Large intestine (tissue), 3 donors: Measurements from ENCODE around the gene PLA2G15. TPM values are rescaled to one million over a fixed set of nuclear protein-coding genes. Genes with fewer than 3 reads are reported as not detected.

ENCODE experiments used
- DNase-seq, 2 donors: peaks; one replicate each; pipeline versions ENCODE4 v3.0.0 to v3.0.0-alpha.2; 2013
- H3K27ac ChIP-seq: one replicate; pipeline ENCODE4 v1.5.1; 2013; ENCODE audit warnings: low read length
- H3K27me3 ChIP-seq: 2 replicates; pipeline ENCODE4 v1.6.1; 2013; ENCODE audit warnings: low read length; ENCODE audit not compliant: control insufficient read depth, insufficient read depth
- H3K36me3 ChIP-seq: 2 replicates; pipeline ENCODE4 v1.6.1; 2013; ENCODE audit warnings: low read length; ENCODE audit not compliant: control insufficient read depth, insufficient read depth
- H3K4me1 ChIP-seq: one replicate; pipeline ENCODE4 v1.6.1; 2013; ENCODE audit warnings: low read length; ENCODE audit not compliant: control insufficient read depth, insufficient read depth
- H3K4me3 ChIP-seq: one replicate; pipeline ENCODE4 v1.5.1; 2013; ENCODE audit warnings: low read length
- H3K9me3 ChIP-seq: one replicate; pipeline ENCODE4 v1.6.1; 2013; ENCODE audit warnings: mild to moderate bottlenecking, low read depth, low read length, moderate library complexity; ENCODE audit not compliant: control insufficient read depth
- WGBS: methylation state at CpG from one replicate; pipeline ENCODE4 v1.1.5; 2013; ENCODE audit warnings: low lambda C conversion rate; ENCODE audit not compliant: insufficient coverage; 5-methylcytosine and 5-hydroxymethylcytosine counted together
- polyA plus RNA-seq: library from polyadenylated mRNA; unstranded; fragments of 120-200 nt; gene quantifications from one replicate; pipeline ENCODE4 v1.2.1, GENCODE V29; 2013

Gene PLA2G15
- polyA plus RNA-seq, 1 donor = 18.7 TPM

DNA sequence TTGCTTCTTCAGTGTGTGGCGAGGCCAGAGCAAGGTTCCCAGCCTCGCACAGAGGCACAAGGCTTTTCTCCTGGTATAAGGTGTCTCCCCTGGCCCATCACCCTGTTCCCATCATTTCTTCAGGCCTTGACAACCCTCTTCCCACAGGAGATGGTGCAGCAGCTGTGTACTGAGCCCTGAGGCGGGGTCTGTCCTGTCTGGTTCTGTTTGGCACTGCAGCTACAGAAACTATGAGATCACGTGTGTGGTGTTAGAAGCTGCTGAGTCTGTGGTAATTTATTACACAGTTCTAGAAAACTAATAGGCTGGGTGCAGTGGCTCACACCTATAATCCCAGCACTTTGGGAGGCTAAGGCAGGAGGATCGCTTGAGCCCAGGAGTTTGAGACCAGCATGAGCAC, 7.2 kb downstream of the PLA2G15 start:
- Histone ChIP-seq H3K9me3 (no peaks in the 10 kb centered on the region), H3K36me3 (peaks cover 47% of the 10 kb centered on the region), H3K4me3 (no peak overlapping the region), H3K4me1 (peaks cover 14% of the 10 kb centered on the region), H3K27ac (no peak overlapping the region), H3K27me3 (no peaks in the 10 kb centered on the region)
- WGBS = no CpG with 5 or more reads among the region's 5 CpGs
- DNase-seq = no peak

DNA sequence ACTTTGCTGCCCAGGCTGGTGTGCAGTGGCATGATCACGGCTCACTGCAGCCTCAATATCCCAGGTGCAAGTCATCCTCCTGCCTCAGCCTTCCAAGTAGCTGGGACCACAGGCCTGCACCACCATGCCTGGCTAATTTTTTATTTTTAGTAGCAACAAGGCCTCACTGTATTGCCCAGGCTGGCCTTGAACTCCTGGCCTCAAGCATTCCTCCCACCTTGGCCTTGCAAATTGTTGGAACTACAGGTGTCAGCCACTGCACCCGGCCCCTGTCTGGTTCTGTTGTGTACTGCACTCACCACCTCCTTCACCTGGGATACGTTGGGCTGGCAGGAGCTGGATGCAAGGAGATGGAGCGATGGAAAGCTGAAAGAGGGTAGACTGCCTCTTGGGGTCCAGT, 8.5 kb downstream of the PLA2G15 start:
- WGBS = no CpG with 5 or more reads among the region's 4 CpGs
- Histone ChIP-seq H3K27ac (no peak overlapping the region), H3K27me3 (no peaks in the 10 kb centered on the region), H3K4me3 (no peak overlapping the region), H3K4me1 (peaks cover 22% of the 10 kb centered on the region), H3K36me3 (peaks cover 47% of the 10 kb centered on the region), H3K9me3 (no peaks in the 10 kb centered on the region)
- DNase-seq = no peak

DNA sequence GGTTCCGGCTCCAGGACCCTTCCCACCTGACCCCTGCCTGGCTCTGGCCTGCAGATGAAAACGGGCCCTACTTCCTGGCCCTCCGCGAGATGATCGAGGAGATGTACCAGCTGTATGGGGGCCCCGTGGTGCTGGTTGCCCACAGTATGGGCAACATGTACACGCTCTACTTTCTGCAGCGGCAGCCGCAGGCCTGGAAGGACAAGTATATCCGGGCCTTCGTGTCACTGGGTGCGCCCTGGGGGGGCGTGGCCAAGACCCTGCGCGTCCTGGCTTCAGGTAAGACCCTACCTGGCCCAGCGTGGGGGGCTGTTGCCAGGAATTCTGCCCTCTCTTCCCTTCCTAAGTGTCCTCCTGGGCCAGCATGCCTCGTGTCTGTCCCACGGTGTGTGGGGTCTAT, 10.5 kb downstream of the PLA2G15 start:
- DNase-seq = no peak
- WGBS = no CpG with 5 or more reads among the region's 18 CpGs
- H3K4me1 ChIP-seq = peaks cover 22% of the 10 kb centered on the region
- H3K4me3 ChIP-seq = no peak overlapping the region
- no peaks in the 10 kb centered on the region for H3K27me3 ChIP-seq
- no peak overlapping the region for H3K27ac ChIP-seq
- no peaks in the 10 kb centered on the region for H3K9me3 ChIP-seq
- H3K36me3 ChIP-seq = peaks cover 55% of the 10 kb centered on the region

DNA sequence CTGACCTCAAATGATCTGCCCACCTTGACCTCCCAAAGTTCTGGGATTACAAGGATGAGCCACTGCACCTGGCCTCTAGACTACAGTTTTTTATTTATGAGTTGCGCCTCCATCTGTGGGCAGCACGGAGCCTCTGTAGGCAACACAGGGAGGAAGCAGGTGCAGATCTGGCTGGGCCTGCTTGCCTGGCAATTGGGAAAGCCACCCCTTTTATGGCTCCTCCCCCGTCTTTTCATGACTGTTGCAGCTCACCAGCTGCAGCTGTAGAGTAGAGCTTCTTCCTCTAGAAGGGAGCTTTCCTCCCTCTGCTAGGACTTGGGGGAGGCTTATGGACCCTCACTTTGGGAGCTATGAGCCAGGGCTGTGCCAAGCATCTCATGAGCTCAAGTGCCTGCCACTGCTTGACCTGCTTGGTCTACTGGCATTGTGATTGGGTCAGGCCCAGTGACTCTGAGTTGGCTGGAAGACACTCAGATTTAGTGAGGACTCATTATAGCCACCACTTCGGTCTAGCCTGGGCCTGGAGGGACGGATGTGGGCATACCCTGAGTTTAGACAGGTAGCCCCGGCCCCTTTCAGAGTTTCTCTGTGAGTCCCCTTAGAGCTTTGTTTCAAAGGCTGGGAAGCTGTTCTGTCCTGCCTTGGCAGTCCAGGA, 12.2 kb downstream of the PLA2G15 start:
- Histone ChIP-seq H3K4me1 (peaks cover 22% of the 10 kb centered on the region), H3K27me3 (no peaks in the 10 kb centered on the region), H3K27ac (peak overlapping the region; percentile 98), H3K36me3 (peaks cover 42% of the 10 kb centered on the region), H3K9me3 (no peaks in the 10 kb centered on the region), H3K4me3 (no peak overlapping the region)
- peak in 1 of 2 donors; percentile 47 for DNase-seq
- WGBS = no CpG with 5 or more reads among the region's 6 CpGs

DNA sequence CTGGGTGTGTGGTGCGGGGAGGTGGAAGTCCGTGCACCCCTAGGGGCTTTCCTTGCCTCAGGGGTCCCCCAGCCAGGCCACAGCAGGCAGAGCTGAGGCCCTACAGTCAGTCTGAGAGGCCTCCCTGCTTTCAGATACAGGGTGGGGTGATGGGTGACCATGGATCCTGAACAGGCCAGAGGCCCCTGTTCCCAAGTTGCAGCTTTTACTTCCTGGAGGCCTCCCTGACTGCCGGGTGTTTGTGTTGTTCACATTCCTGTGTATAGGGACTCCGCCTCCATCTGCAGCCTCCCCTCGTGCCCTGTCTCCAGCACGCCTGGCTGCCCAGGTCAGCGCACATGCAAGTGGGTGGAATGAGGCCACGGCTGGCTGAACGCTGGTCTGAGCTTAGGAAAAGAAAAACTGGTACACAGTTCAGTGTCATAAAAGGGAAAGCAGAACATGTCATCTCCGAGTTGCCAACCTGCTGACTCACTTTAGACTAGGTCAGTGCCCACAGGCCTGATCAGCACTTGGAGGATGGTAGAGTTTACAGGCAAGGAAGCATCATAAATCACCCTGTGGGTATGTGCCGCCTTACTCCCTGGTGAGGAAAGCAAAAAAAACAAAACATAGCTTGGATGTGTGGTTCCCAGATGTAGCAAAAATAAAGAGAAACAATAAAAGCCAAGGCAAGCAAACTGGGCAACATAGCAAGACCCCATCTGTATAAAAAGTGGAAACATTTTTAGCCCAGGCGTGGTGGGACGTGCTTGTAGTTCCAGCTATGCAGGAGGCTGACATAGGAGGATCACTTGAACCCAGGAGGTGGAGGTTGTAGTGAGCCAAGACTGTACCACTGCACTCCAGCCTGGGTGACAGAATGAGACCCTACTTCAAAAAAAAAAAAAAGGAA, 13.0 kb downstream of the PLA2G15 start:
- Histone ChIP-seq H3K27ac (peak overlapping the region; percentile 98), H3K4me1 (peaks cover 22% of the 10 kb centered on the region), H3K9me3 (no peaks in the 10 kb centered on the region), H3K27me3 (no peaks in the 10 kb centered on the region), H3K36me3 (peaks cover 41% of the 10 kb centered on the region), H3K4me3 (no peak overlapping the region)
- WGBS = 100% methylated on average over 1 of the region's 13 CpGs
- peak; percentile 96 to 97 for DNase-seq

DNA sequence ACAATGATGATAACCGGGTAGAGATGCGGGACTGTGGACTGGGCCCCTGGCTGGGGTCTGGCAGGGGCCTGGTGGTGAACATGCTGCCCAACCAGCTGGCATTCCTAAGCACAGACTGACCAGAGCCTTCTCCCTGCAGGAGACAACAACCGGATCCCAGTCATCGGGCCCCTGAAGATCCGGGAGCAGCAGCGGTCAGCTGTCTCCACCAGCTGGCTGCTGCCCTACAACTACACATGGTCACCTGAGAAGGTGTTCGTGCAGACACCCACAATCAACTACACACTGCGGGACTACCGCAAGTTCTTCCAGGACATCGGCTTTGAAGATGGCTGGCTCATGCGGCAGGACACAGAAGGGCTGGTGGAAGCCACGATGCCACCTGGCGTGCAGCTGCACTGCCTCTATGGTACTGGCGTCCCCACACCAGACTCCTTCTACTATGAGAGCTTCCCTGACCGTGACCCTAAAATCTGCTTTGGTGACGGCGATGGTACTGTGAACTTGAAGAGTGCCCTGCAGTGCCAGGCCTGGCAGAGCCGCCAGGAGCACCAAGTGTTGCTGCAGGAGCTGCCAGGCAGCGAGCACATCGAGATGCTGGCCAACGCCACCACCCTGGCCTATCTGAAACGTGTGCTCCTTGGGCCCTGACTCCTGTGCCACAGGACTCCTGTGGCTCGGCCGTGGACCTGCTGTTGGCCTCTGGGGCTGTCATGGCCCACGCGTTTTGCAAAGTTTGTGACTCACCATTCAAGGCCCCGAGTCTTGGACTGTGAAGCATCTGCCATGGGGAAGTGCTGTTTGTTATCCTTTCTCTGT, 14.0 kb downstream of the PLA2G15 start:
- Histone ChIP-seq H3K27me3 (no peaks in the 10 kb centered on the region), H3K4me1 (peaks cover 29% of the 10 kb centered on the region), H3K27ac (no peak overlapping the region), H3K4me3 (no peak overlapping the region), H3K9me3 (no peaks in the 10 kb centered on the region), H3K36me3 (peaks cover 36% of the 10 kb centered on the region)
- WGBS = no CpG with 5 or more reads among the region's 27 CpGs
- no peak for DNase-seq

DNA sequence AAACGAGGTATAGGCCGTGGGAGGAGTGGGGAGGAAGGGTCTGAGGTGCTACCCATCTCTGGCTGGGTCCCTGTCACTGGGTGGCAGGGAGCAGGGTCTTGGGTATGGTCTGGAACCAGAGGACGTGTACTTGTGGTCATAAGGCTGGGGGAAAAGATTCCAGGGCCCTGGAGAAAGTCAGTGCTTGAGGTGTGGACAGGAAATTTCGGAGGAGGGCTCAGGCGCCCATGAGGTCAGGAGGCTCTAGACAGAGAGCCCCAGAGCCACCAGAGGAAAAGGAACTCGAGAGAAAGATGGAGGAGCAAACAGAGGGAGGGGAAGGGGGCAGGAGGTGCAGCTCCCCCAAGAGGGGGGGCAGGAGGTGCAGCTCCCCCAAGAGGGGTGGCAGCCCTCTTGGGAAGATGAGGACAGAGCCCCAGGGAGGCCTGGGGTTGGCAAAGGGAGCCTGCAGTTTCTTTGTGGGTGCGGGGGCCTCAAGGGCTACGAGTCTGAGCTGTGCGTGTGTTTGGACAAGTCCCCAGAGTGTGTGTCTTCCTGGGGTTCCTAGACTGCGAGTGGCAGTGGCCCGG, 18.5 kb downstream of the PLA2G15 start:
- peak overlapping the region; percentile 75 for H3K4me3 ChIP-seq
- H3K27me3 ChIP-seq = no peaks in the 10 kb centered on the region
- peaks cover 17% of the 10 kb centered on the region for H3K36me3 ChIP-seq
- H3K9me3 ChIP-seq = no peaks in the 10 kb centered on the region
- no peak for DNase-seq
- peaks cover 32% of the 10 kb centered on the region for H3K4me1 ChIP-seq
- whole genome bisulfite sequencing = no CpG with 5 or more reads among the region's 11 CpGs
- H3K27ac ChIP-seq = peak overlapping the region; percentile 85

DNA sequence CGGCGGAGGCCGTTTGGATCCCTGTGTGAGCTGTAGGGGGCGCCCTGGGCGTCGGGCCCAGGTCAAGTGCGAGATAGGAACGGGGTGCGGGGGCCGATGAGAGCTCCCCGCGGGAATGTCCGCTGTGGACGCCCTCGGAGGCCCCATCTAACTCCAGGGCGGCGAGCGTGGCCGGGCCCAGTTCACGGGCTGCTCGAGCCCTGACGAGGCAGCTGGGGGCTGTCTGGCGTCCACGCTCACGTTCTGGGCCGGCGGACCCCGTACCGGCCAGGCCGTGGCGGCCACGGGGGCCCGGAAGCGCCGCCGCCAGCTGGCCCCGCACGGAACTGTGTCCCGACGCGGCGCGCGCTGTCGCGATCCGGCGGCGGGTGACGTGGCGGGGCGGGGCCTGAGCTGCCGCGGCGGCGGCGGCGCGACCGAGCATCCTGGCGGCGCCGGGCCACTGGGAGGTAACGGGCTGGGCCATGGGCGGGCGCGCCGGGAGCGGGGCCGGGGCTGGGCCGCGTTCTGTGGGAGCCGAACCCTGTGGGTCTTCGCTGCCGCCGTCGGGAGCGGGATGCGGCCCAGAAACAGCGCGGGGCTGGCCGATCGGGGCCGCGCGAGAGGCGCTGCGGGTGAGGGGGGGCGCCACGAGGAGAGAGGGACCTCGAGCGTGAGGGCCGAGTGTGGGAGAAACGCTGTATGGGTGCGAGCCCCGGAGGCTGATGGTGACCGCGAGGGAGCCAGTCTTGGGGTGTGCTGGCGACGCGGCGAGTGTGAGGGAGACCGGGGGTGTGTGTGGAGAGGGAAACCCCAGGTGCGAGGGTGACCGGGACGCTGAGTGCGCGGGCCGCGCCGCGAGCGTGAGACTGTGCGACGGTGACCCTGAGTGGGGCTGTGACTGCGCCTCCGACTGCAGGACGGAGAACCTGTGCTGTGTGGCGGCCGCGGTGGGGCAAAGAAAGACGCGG, 19.2 kb downstream of the PLA2G15 start, which contains the start of gene SLC7A6:
Gene SLC7A6 (plus strand): TSS at position 399 of the 950 bp plus-strand sequence. CDS start 10,201 bp downstream, outside the sequence.
- Histone ChIP-seq H3K36me3 (peaks cover 13% of the 10 kb centered on the region), H3K4me3 (peak within 1 kb of the TSS; percentile 75), H3K27ac (peak within 1 kb of the TSS; percentile 85), H3K27me3 (no peaks in the 10 kb centered on the region), H3K4me1 (peaks cover 31% of the 10 kb centered on the region), H3K9me3 (no peaks in the 10 kb centered on the region)
- no CpG with 5 or more reads among the region's 123 CpGs for whole genome bisulfite sequencing
- DNase-seq = peak; percentile 63 to 73
